ENCODE data around the gene CFAP251.

Gene CFAP251

GRCh38 chr12:121963341-121964018, 45.1 kb downstream of the CFAP251 start:
- TF ChIP-seq ZNF404 (tag by site-specific recombination; IDR thresholded peaks at IDR 0.05) (no peak), ZNF558 (tag by site-specific recombination; IDR thresholded peaks at IDR 0.05) (no peak), BCL11B (tag by site-specific recombination; IDR thresholded peaks at IDR 0.05; ENCODE audit: low read depth) (0 out of 2 replicates have a peak, but pooled peaks have one; percentile 36), KLF10 (tag by site-specific recombination; IDR thresholded peaks at IDR 0.05) (no peak)
- CTCF ChIA-PET = interaction anchor here (0.7 to 1.3 kb wide), 3 partner anchors 10 to 151 kb away, joined by 3 read pairs; no protein-coding TSS in a partner anchor
- Histone ChIP-seq H3K36me3 (ENCODE audit: control insufficient read depth in 2 of 2, insufficient read depth in 1 of 2, low read length in 2 of 2) (peaks cover 0 to 9% of the 10 kb centered on the region in 2 experiments; a peak in 1 of 3 replicates), H3K9me3 (ENCODE audit: control insufficient read depth, insufficient read depth, low read depth, low read length) (no peaks in the 10 kb centered on the region), H3K27ac (ENCODE audit: extremely low read depth, low read depth, low read length) (no peak overlapping the region), H3K4me3 (ENCODE audit: low read depth, low read length) (no peak overlapping the region), H3K4me1 (ENCODE audit: control insufficient read depth, insufficient read depth, low read length) (no peaks in the 10 kb centered on the region)
- POLR2A ChIA-PET = interaction anchor here (0.6 kb wide), 1 partner anchor 1067 kb away, joined by 4 read pairs; no protein-coding TSS in a partner anchor

- POLR2A ChIA-PET = interaction anchor here (0.6 kb wide), 1 partner anchor 43 kb away, joined by 6 read pairs; no protein-coding TSS in a partner anchor
- no peaks in the 10 kb centered on the region for H3K4me1 ChIP-seq (ENCODE audit: control insufficient read depth, insufficient read depth, low read length)
- H3K27ac ChIP-seq (ENCODE audit: extremely low read depth, low read depth, low read length) = no peak overlapping the region
- H3K36me3 ChIP-seq (ENCODE audit: control insufficient read depth in 2 of 2, insufficient read depth in 1 of 2, low read length in 2 of 2) = peaks cover 0 to 9% of the 10 kb centered on the region in 2 experiments; a peak in 1 of 3 replicates
- CTCF ChIA-PET = no interaction called here
- no peaks in the 10 kb centered on the region for H3K9me3 ChIP-seq (ENCODE audit: control insufficient read depth, insufficient read depth, low read depth, low read length)
- H3K4me3 ChIP-seq (ENCODE audit: low read depth, low read length) = no peak overlapping the region
- TF ChIP-seq ZNF837 (tag by site-specific recombination; IDR thresholded peaks at IDR 0.05) = no peak
- TF ChIP-seq MEIS1 (CRISPR knock-in tag; IDR thresholded peaks at IDR 0.05; ENCODE audit: borderline replicate concordance) = 0 out of 2 replicates have a peak, but pooled peaks have one; percentile 27
- no peak for TF ChIP-seq ZBTB10 (tag by site-specific recombination; IDR thresholded peaks at IDR 0.05)
- no peak for TF ChIP-seq SP7 (tag by site-specific recombination; IDR thresholded peaks at IDR 0.05)
- peak; percentile 77; the same call in 1 of the 2 replicates for TF ChIP-seq MZF1 (tag by site-specific recombination; IDR thresholded peaks at IDR 0.05; ENCODE audit: borderline replicate concordance)
- no peak for TF ChIP-seq ZNF660 (tag by site-specific recombination; IDR thresholded peaks at IDR 0.05)
- no peak for TF ChIP-seq ZBTB6 (tag by site-specific recombination; IDR thresholded peaks at IDR 0.05)
- 0 out of 2 replicates have a peak, but pooled peaks have one; percentile 11 for TF ChIP-seq ZFHX2 (tag by site-specific recombination; conservative IDR thresholded peaks at IDR 0.05)
- peak; percentile 36; the same call in 1 of the 2 replicates for TF ChIP-seq OSR2 (tag by site-specific recombination; IDR thresholded peaks at IDR 0.05)
- TF ChIP-seq MYNN (tag by site-specific recombination; IDR thresholded peaks at IDR 0.05; ENCODE audit: borderline replicate concordance) = peak; percentile 92
- peak; percentile 83 for TF ChIP-seq FEZF1 (tag by site-specific recombination; IDR thresholded peaks at IDR 0.05)
- TF ChIP-seq ZNF23 (tag by site-specific recombination; IDR thresholded peaks at IDR 0.05; ENCODE audit: borderline replicate concordance) = no peak
- TF ChIP-seq GLIS1 (tag by site-specific recombination; IDR thresholded peaks at IDR 0.05) = no peak
- TF ChIP-seq PRDM10 (tag by site-specific recombination; IDR thresholded peaks at IDR 0.05) = peak; percentile 49
- peak; percentile 67; the same call in 1 of the 2 replicates for TF ChIP-seq BCL6B (tag by site-specific recombination; IDR thresholded peaks at IDR 0.05)
- no peak for TF ChIP-seq ZNF621 (tag by site-specific recombination; IDR thresholded peaks at IDR 0.05)
- TF ChIP-seq ZNF610 (tag by site-specific recombination; IDR thresholded peaks at IDR 0.05; ENCODE audit: borderline replicate concordance) = no peak
- TF ChIP-seq ZNF221 (tag by site-specific recombination; IDR thresholded peaks at IDR 0.05; ENCODE audit: borderline replicate concordance) = no peak
- TF ChIP-seq ZNF626 (tag by site-specific recombination; IDR thresholded peaks at IDR 0.05) = no peak
Observed at GRCh38 chr12:121964813-121965643, 46.6 kb downstream of the CFAP251 start.
